GM23338 (cell line): ENCODE results near the gene STAP2. TPM values are rescaled to one million over a fixed set of nuclear protein-coding genes. Genes with fewer than 3 reads are reported as not detected.

Experiments
- ATAC-seq: fragments of 200-7000 bp; cut with Tn5 transposase; 3 replicates; pipeline ENCODE4 v1.9.1; 2020
- DNase-seq: peaks from one replicate; pipeline ENCODE4 v3.0.0-alpha.2; 2015; ENCODE audit warnings: low spot score
- H2AFZ ChIP-seq: fragments of 200-600 bp; sonication (generic); 2 replicates; pipeline ENCODE4 v1.8.0; 2016; ENCODE audit warnings: antibody characterized with exemption, mild to moderate bottlenecking, moderate library complexity
- H3F3A ChIP-seq: fragments of 200-600 bp; sonication (generic); replicated peaks from 2 replicates; pipeline ENCODE4 v1.8.0; 2017; ENCODE audit warnings: antibody characterized with exemption, mixed run types, low read depth
- H3K27ac ChIP-seq: fragments of 200-600 bp; sonication (generic); 2 replicates; pipeline ENCODE4 v1.6.1; 2016; ENCODE audit warnings: low read depth
- H3K27me3 ChIP-seq: fragments of 200-600 bp; sonication (generic); 2 replicates; pipeline ENCODE4 v1.8.0; 2016; ENCODE audit warnings: mild to moderate bottlenecking, mixed run types, moderate library complexity; ENCODE audit not compliant: insufficient read depth
- H3K36me3 ChIP-seq: fragments of 200-600 bp; sonication (generic); 2 replicates; pipeline ENCODE4 v1.8.0; 2016; ENCODE audit warnings: mild to moderate bottlenecking; ENCODE audit not compliant: insufficient read depth
- H3K4me1 ChIP-seq: fragments of 200-600 bp; sonication (generic); 2 replicates; pipeline ENCODE4 v1.8.0; 2016; ENCODE audit warnings: mild to moderate bottlenecking, moderate library complexity; ENCODE audit not compliant: insufficient read depth
- H3K4me2 ChIP-seq: fragments of 200-600 bp; sonication (generic); 2 replicates; pipeline ENCODE4 v1.7.1; 2017; ENCODE audit warnings: mixed run types
- H3K4me3 ChIP-seq: fragments of 200-600 bp; sonication (generic); 2 replicates; pipeline ENCODE4 v1.6.1; 2016; ENCODE audit warnings: mixed run types
- H3K79me2 ChIP-seq: fragments of 200-600 bp; sonication (generic); replicated peaks from 2 replicates; pipeline ENCODE4 v1.8.0; 2017; ENCODE audit warnings: mild to moderate bottlenecking; ENCODE audit not compliant: insufficient read depth
- H3K9me2 ChIP-seq: fragments of 200-600 bp; sonication (generic); 2 replicates; pipeline ENCODE4 v1.8.0; 2017; ENCODE audit not compliant: insufficient read depth
- H4K20me1 ChIP-seq: fragments of 200-600 bp; sonication (generic); replicated peaks from 2 replicates; pipeline ENCODE4 v1.8.0; 2017; ENCODE audit warnings: mild to moderate bottlenecking; ENCODE audit not compliant: insufficient read depth
- H3K27ac Mint-ChIP-seq: 2 replicates; pipeline ENCODE4 v1.8.0; 2020; ENCODE audit warnings: inconsistent platforms, mild to moderate bottlenecking, moderate library complexity, mixed read lengths
- H3K27me3 Mint-ChIP-seq: 3 replicates; pipeline ENCODE4 v1.8.0; 2022; ENCODE audit warnings: low read depth, mild to moderate bottlenecking, moderate library complexity, mixed read lengths, inconsistent platforms; ENCODE audit not compliant: insufficient read depth, poor library complexity
- H3K36me3 Mint-ChIP-seq: 3 replicates; pipeline ENCODE4 v1.8.0; 2021; ENCODE audit warnings: low read depth, mild to moderate bottlenecking, inconsistent platforms, moderate library complexity, mixed read lengths
- H3K4me1 Mint-ChIP-seq: 3 replicates; pipeline ENCODE4 v1.8.0; 2020; ENCODE audit warnings: mild to moderate bottlenecking, inconsistent platforms, mixed read lengths
- H3K4me3 Mint-ChIP-seq: 3 replicates; pipeline ENCODE4 v1.8.0; 2021; ENCODE audit warnings: moderate library complexity, mild to moderate bottlenecking, inconsistent platforms, mixed read lengths
- H3K9me3 Mint-ChIP-seq: 3 replicates; pipeline ENCODE4 v1.8.0; 2020; ENCODE audit warnings: moderate library complexity, mild to moderate bottlenecking, inconsistent platforms, mixed read lengths
- CREB1 ChIP-seq: fragments of 250-450 bp; sonication (Bioruptor Pico); IDR thresholded peaks from 2 replicates; pipeline ENCODE4 v1.5.0; 2020; ENCODE audit warnings: low read depth, mild to moderate bottlenecking, moderate library complexity
- ETS1 ChIP-seq: IDR thresholded peaks from 2 replicates; pipeline ENCODE4 v1.6.1; 2016; ENCODE audit warnings: antibody characterized with exemption
- EZH2 ChIP-seq: fragments of 200-600 bp; sonication (generic); IDR thresholded peaks from one replicate; pipeline ENCODE4 v1.8.0; 2017; ENCODE audit warnings: antibody characterized with exemption, mild to moderate bottlenecking, low read depth; ENCODE audit not compliant: unreplicated experiment
- JUNB ChIP-seq: IDR thresholded peaks from one replicate; pipeline ENCODE4 v1.6.1; 2016; ENCODE audit warnings: antibody characterized with exemption; ENCODE audit not compliant: unreplicated experiment
- POLR2AphosphoS5 ChIP-seq: IDR thresholded peaks from 2 replicates; pipeline ENCODE4 v1.6.1; 2016; ENCODE audit warnings: antibody characterized with exemption, low read depth
- STAT1 ChIP-seq: IDR thresholded peaks from one replicate; pipeline ENCODE4 v1.6.1; 2016; ENCODE audit warnings: antibody characterized with exemption; ENCODE audit not compliant: unreplicated experiment
- ZNF114 ChIP-seq: fragments of 250-450 bp; sonication (Bioruptor Pico); IDR thresholded peaks from 2 replicates; pipeline ENCODE4 v1.5.0; 2020; ENCODE audit warnings: mild to moderate bottlenecking, moderate library complexity
- ZNF331 ChIP-seq: fragments of 250-450 bp; sonication (Bioruptor Pico); IDR thresholded peaks from 2 replicates; pipeline ENCODE4 v1.5.0; 2020; ENCODE audit warnings: low read depth, mild to moderate bottlenecking, moderate library complexity
- ZNF462 ChIP-seq: fragments of 250-450 bp; sonication (Bioruptor Pico); IDR thresholded peaks from 2 replicates; pipeline ENCODE4 v1.5.0; 2020; ENCODE audit warnings: mild to moderate bottlenecking, moderate library complexity
- polyA plus RNA-seq: library from polyadenylated mRNA; unstranded; fragments of >200 nt; fragmentation: Nextera tagmentation; extraction: Ambion mirVana; gene quantifications from 2 replicates; pipeline ENCODE4 v1.2.1, GENCODE V29; 2016
- total RNA-seq: library from RNA; depleted of rRNA; stranded (reverse); fragments of >200 nt; shearing (Covaris generic); gene quantifications from 2 replicates; pipeline ENCODE4 v1.2.3, GENCODE V29; 2014
- TF ChIP-seq, protein P1 (sequence below): IDR thresholded peaks from one replicate; pipeline ENCODE4 v1.6.1; 2018; ENCODE audit warnings: antibody characterized with exemption; ENCODE audit not compliant: unreplicated experiment

STAP2 gene
- total and polyA plus RNA-seq, 2 experiments from 2014 or later: 15.1 to 20.7 TPM

GRCh38 chr19:4295972-4296771 is 42.5 kb downstream of the STAP2 start:
- no peaks in the 10 kb centered on the region for H3K4me1 ChIP-seq
- peaks cover 5% of the 10 kb centered on the region; the same call in 2 of the 3 replicates for H3K4me1 Mint-ChIP-seq
- H3K4me2 ChIP-seq: no peak overlapping the region
- no peaks in the 10 kb centered on the region for H3K9me2 ChIP-seq
- H3K9me3 Mint-ChIP-seq: no peaks in the 10 kb centered on the region; the same call in 2 of the 3 replicates
- H3K4me3 Mint-ChIP-seq: no peak overlapping the region
- H2AFZ ChIP-seq: 0 out of 2 replicates have a peak overlapping the region, but pooled peaks have one; percentile 52
- H3K27me3 ChIP-seq: no peaks in the 10 kb centered on the region
- no peak overlapping the region for H3K27ac Mint-ChIP-seq
- DNase-seq: peak; percentile 45
- H3K4me3 ChIP-seq: no peak overlapping the region
- peak; percentile 45 for ATAC-seq
- no peak overlapping the region for H3K27ac ChIP-seq
- no peak for TF ChIP-seq JUNB
- TF ChIP-seq EZH2: no peak
- no peak for TF ChIP-seq POLR2AphosphoS5
- no peak for TF ChIP-seq CREB1 (CRISPR knock-in tag)
- H3K79me2 ChIP-seq: no peaks in the 10 kb centered on the region
- no peaks in the 10 kb centered on the region for H3K36me3 ChIP-seq
- H4K20me1 ChIP-seq: no peaks in the 10 kb centered on the region
- H3K36me3 Mint-ChIP-seq: no peaks in the 10 kb centered on the region
- H3K27me3 Mint-ChIP-seq: peaks cover 14% of the 10 kb centered on the region
- H3F3A ChIP-seq: no peaks in the 10 kb centered on the region

DNA sequence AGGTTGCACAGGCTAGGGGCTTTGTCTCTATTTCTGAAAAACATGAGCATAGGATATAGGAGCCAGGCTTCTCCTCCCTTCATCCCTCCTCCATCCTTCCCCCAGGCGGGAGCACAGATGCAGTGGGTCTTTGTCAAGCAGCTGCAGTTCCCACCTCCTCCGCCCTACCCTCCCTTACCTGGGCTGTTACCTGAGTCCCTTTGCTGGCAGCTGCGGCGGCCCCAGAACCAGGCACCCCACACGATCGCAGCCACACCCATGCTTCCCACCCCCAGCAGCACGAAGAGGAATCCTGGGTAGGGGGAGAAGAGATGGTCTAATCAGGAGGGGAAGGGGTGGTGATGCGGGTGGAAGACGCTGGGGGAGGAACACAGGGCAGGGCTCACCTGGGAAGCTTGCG is 44.2 kb downstream of the STAP2 start:
- H3K4me1 ChIP-seq: no peaks in the 10 kb centered on the region
- Mint-ChIP-seq H3K4me1 (peaks cover 7% of the 10 kb centered on the region; the same call in 2 of the 3 replicates), H3K9me3 (no peaks in the 10 kb centered on the region; the same call in 2 of the 3 replicates), H3K4me3 (peak overlapping the region; percentile 40; the same call in 1 of the 3 replicates), H3K36me3 (no peaks in the 10 kb centered on the region), H3K27ac (no peak overlapping the region), H3K27me3 (peaks cover 14% of the 10 kb centered on the region)
- DNase-seq (peak; percentile 50), ATAC-seq (peak; percentile 75)
- H3K27me3 ChIP-seq: no peaks in the 10 kb centered on the region
- H3K4me2 ChIP-seq: no peak overlapping the region
- no peaks in the 10 kb centered on the region for H3K79me2 ChIP-seq
- H3K36me3 ChIP-seq: no peaks in the 10 kb centered on the region
- no peaks in the 10 kb centered on the region for H3F3A ChIP-seq
- no peak overlapping the region for H3K4me3 ChIP-seq
- H3K27ac ChIP-seq: no peak overlapping the region
- peak overlapping the region; percentile 83 for H2AFZ ChIP-seq
- H3K9me2 ChIP-seq: no peaks in the 10 kb centered on the region
- H4K20me1 ChIP-seq: no peaks in the 10 kb centered on the region
- no peak for TF ChIP-seq STAT1
- TF ChIP-seq, protein P1, sequence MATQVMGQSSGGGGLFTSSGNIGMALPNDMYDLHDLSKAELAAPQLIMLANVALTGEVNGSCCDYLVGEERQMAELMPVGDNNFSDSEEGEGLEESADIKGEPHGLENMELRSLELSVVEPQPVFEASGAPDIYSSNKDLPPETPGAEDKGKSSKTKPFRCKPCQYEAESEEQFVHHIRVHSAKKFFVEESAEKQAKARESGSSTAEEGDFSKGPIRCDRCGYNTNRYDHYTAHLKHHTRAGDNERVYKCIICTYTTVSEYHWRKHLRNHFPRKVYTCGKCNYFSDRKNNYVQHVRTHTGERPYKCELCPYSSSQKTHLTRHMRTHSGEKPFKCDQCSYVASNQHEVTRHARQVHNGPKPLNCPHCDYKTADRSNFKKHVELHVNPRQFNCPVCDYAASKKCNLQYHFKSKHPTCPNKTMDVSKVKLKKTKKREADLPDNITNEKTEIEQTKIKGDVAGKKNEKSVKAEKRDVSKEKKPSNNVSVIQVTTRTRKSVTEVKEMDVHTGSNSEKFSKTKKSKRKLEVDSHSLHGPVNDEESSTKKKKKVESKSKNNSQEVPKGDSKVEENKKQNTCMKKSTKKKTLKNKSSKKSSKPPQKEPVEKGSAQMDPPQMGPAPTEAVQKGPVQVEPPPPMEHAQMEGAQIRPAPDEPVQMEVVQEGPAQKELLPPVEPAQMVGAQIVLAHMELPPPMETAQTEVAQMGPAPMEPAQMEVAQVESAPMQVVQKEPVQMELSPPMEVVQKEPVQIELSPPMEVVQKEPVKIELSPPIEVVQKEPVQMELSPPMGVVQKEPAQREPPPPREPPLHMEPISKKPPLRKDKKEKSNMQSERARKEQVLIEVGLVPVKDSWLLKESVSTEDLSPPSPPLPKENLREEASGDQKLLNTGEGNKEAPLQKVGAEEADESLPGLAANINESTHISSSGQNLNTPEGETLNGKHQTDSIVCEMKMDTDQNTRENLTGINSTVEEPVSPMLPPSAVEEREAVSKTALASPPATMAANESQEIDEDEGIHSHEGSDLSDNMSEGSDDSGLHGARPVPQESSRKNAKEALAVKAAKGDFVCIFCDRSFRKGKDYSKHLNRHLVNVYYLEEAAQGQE: no peak
- no peak for TF ChIP-seq JUNB
- TF ChIP-seq EZH2: no peak
- no peak for TF ChIP-seq ZNF331 (CRISPR knock-in tag)
- TF ChIP-seq ZNF462 (CRISPR knock-in tag): no peak
- TF ChIP-seq ZNF114 (CRISPR knock-in tag): no peak
- TF ChIP-seq ETS1: no peak
- TF ChIP-seq POLR2AphosphoS5: no peak
